Neural crest cell (in vitro differentiated cells): ENCODE results near the gene SF3A2. TPM values are rescaled to one million over a fixed set of nuclear protein-coding genes. Genes with fewer than 3 reads are reported as not detected.

Experiments
- DNase-seq: peaks from one replicate; pipeline ENCODE4 v3.0.0; 2021; ENCODE audit warnings: low read depth, mixed read lengths, low spot score
- H3K27ac Mint-ChIP-seq: one replicate; pipeline ENCODE4 v1.8.0; 2021; ENCODE audit warnings: mild to moderate bottlenecking, mixed read lengths; ENCODE audit not compliant: unreplicated experiment
- H3K27me3 Mint-ChIP-seq: 2 replicates; pipeline ENCODE4 v1.8.0; 2021; ENCODE audit warnings: low read depth, mild to moderate bottlenecking, mixed read lengths
- H3K36me3 Mint-ChIP-seq: 2 replicates; pipeline ENCODE4 v1.8.0; 2021; ENCODE audit warnings: low read depth, mild to moderate bottlenecking, mixed read lengths
- H3K4me1 Mint-ChIP-seq: 2 replicates; pipeline ENCODE4 v1.8.0; 2021; ENCODE audit warnings: mixed read lengths
- H3K4me3 Mint-ChIP-seq: one replicate; pipeline ENCODE4 v1.8.0; 2021; ENCODE audit warnings: mild to moderate bottlenecking, mixed read lengths
- H3K9me3 Mint-ChIP-seq: 2 replicates; pipeline ENCODE4 v1.8.0; 2021; ENCODE audit warnings: mixed read lengths
- total RNA-seq: library from RNA; stranded (reverse); gene quantifications from 2 replicates; pipeline ENCODE4 v1.2.1, GENCODE V29; 2021
- TF ChIP-seq, protein P1 (sequence below): fragments of 200-600 bp; sonication (generic); conservative IDR thresholded peaks from 2 replicates; pipeline ENCODE4 v1.5.0; 2021; ENCODE audit warnings: antibody characterized with exemption, mild to moderate bottlenecking

The SF3A2 gene
- total RNA-seq, 1 donor from 2014 or later, result 189 TPM

DNA sequence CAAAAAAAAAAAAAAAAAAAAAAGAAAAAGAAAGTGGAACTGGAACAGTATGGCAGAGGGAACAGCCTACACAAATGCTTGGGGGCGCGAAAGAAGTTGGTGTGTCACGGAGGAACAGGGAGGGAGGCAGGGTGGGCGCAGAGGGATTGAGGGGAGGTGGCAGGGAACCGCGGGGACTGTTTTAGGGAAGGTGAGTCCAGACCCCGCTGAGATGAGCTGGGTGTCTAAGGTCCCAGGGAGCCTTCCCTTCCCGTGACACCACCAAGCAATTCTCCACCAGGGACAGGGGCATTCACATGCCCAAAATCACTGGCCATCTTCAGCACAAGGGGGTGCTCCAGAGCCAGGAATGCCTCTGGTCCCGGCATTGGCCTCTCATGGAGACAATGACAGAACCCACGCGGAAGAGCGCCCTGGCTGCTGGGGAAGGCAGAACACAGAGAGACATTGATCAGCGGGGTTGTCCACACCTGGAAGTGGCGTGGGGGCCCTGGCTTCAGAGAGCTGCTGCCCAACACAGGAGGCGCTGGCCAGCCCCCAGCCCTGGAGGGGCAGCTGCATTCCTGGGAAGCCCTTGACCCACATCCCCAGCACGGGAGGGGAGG is 38.4 kb downstream of the SF3A2 start:
- DNase-seq, result peak; percentile 66
- Mint-ChIP-seq H3K4me3 (peak overlapping the region; percentile 89), H3K4me1 (peaks cover 25% of the 10 kb centered on the region), H3K9me3 (no peaks in the 10 kb centered on the region), H3K27me3 (peaks cover 10% of the 10 kb centered on the region), H3K36me3 (peaks cover 12% of the 10 kb centered on the region), H3K27ac (peak overlapping the region; percentile 81)
- TF ChIP-seq, protein P1, sequence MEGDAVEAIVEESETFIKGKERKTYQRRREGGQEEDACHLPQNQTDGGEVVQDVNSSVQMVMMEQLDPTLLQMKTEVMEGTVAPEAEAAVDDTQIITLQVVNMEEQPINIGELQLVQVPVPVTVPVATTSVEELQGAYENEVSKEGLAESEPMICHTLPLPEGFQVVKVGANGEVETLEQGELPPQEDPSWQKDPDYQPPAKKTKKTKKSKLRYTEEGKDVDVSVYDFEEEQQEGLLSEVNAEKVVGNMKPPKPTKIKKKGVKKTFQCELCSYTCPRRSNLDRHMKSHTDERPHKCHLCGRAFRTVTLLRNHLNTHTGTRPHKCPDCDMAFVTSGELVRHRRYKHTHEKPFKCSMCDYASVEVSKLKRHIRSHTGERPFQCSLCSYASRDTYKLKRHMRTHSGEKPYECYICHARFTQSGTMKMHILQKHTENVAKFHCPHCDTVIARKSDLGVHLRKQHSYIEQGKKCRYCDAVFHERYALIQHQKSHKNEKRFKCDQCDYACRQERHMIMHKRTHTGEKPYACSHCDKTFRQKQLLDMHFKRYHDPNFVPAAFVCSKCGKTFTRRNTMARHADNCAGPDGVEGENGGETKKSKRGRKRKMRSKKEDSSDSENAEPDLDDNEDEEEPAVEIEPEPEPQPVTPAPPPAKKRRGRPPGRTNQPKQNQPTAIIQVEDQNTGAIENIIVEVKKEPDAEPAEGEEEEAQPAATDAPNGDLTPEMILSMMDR, result peak; percentile 72

DNA sequence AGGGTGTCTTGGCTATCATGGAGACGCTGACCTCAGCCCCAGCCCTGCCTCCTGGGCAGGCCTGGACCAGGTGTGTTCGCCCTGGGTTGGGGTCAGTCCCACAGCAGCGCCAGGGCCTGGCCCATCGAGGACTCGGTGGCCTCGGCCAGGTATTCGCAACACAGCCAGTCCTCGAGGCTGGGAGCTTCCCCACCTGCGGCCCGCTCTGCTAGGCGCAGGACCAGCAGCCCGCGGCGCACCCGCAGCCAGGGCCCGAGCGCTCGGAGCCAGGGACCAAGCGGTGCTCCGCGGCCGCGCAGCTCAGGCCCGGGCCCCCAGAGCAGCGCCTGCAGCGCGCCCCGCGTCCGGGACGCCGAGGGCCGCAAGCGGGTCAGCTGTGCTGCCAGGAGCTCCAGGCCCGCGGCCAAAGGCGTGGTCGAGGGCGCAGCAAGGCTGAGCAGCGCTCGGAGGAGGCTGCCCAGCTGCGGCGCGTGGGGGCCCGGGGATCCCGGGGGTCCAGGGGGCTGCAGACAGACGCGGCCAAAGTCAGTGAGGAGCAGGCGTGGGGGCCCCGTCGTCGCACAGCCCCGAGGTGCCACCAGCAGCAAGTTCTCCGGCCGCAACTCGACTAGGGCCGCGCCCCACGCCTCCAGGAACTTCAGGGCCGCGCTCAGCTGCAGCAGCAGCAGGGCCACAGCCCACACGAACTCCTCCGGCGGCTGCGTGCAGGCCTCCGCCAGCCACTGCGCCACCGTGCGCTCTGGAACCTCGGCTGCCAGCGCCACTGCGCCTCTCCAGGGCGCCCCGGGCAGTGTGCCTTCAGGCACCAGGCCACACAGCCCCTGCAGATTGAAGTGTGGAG is 39.2 kb downstream of the SF3A2 start:
- Mint-ChIP-seq H3K9me3 (no peaks in the 10 kb centered on the region), H3K4me1 (peaks cover 25% of the 10 kb centered on the region), H3K4me3 (no peak overlapping the region), H3K27ac (no peak overlapping the region), H3K27me3 (peaks cover 10% of the 10 kb centered on the region), H3K36me3 (peaks cover 12% of the 10 kb centered on the region)
- TF ChIP-seq, protein P1, result no peak
- DNase-seq, result no peak

DNA sequence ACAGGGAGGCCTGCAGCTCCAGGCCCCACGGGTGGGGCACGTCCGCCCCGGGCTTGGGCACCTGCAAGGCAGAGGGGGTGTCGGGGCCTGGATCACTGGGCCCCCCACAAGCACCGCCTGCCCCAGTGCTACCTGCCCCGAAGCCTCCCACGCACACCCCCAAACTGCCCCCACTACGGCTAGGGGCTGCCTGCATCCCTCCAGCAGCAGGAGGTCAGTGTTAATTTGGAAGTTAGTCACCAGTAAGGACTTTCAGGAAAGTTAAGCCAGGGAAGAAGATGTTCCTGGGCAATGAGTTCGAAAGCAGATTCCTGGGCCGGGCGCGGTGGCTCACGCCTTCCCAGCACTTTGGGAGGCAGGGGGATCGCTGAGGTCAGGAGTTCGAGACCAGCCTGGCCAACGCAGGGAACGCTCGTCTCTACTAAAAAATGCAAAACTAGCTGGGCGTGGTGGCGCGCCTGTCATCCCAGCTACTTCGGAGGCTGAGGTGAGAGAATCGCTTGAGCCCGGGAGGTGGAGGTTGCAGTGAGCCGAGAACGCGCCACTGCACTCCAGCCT is 39.9 kb downstream of the SF3A2 start:
- TF ChIP-seq, protein P1, result no peak
- Mint-ChIP-seq H3K36me3 (peaks cover 11% of the 10 kb centered on the region), H3K4me3 (no peak overlapping the region), H3K9me3 (no peaks in the 10 kb centered on the region), H3K27me3 (peaks cover 10% of the 10 kb centered on the region), H3K27ac (no peak overlapping the region), H3K4me1 (peaks cover 23% of the 10 kb centered on the region)
- DNase-seq, result no peak

DNA sequence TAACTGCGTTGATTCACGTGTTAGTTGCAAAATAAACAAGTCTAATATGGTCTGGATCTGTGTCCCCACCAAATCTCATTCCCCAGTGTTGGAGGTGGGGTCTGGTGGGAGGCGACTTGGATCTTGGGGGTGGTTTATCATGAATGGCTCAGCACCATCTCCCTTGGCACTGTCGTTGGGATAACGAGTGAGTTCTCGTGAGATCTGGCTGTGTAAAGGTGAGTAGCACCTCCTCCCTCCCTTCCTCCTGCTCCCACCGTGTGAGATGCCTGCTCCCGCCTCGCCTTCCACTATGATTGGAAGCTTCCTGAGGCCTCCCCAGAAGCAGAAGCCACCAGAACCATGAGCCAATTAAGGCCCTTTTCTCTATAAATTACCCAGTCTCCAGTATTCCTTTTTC is 40.5 kb downstream of the SF3A2 start:
- no peaks in the 10 kb centered on the region for H3K9me3 Mint-ChIP-seq
- H3K4me3 Mint-ChIP-seq, result peak overlapping the region; percentile 25
- DNase-seq, result no peak
- TF ChIP-seq, protein P1, result no peak
- H3K36me3 Mint-ChIP-seq, result peaks cover 8% of the 10 kb centered on the region
- H3K27me3 Mint-ChIP-seq, result peaks cover 13% of the 10 kb centered on the region
- H3K27ac Mint-ChIP-seq, result no peak overlapping the region
- peaks cover 19% of the 10 kb centered on the region for H3K4me1 Mint-ChIP-seq

DNA sequence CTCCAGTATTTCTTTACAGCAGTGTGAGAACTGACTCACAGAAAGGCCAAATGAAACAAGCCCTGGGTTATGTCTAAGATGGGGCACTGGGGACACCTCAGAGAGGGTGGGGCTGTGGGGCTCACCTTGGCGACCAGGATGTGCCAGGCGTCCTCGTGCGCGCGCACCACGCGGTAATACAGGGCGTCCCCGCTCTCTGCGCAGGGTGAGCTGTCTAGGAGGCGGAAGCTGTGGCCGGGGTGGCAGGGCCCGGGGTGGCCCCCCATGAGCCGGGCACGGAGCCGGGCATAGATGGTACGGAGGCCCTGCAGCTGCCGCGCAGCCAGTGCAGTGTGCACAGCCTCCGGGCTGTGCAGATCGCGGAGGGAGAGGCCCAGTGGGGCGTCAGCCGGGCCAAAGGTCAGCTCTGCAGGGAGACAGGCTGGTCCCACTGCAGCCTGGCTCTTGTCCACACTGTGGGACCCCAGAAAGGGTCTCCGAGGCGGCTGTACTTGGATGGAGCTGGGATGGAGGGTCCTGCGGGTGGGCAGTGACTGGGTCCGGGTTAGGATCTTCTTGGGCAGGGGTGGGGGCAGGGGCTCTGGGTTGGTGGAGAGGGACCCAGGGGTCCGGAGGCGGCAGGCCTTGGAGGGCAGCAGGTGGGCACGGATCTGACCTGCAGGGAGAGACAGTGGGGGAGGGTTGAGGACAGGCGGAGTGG is 42.0 kb downstream of the SF3A2 start:
- TF ChIP-seq, protein P1, result no peak
- Mint-ChIP-seq H3K4me1 (peaks cover 17% of the 10 kb centered on the region), H3K27me3 (peaks cover 22% of the 10 kb centered on the region), H3K36me3 (peaks cover 8% of the 10 kb centered on the region), H3K27ac (no peak overlapping the region), H3K4me3 (peak overlapping the region; percentile 34), H3K9me3 (no peaks in the 10 kb centered on the region)
- DNase-seq, result no peak
